Activated CD8-positive, alpha-beta memory T cell treated with anti-CD3 and anti-CD28 coated beads, Interleukin-2, amount 50 U/mL, for 48 hours (primary cell): Measurements from ENCODE around the gene CHRNA9.
"Not testable (repeated sequence)": the region's sequence is repeated elsewhere in the genome, so short reads cannot be mapped to it uniquely, and the experiment has no call there.

Source experiments
- DNase-seq: peaks from one replicate; pipeline ENCODE4 v3.0.0-alpha.2; 2020

The CHRNA9 gene

GRCh38 chr4:40349561-40350198, 14.5 kb downstream of the CHRNA9 start:
- DNase-seq: no peak

- no peak for DNase-seq
Observed at GRCh38 chr4:40350627-40351227, 15.6 kb downstream of the CHRNA9 start.

GRCh38 chr4:40354158-40354557, 19.0 kb downstream of the CHRNA9 start:
- no peak for DNase-seq

- no peak for DNase-seq
Observed at GRCh38 chr4:40355131-40355530, 20.0 kb downstream of the CHRNA9 start.

- no peak for DNase-seq
Observed at GRCh38 chr4:40357738-40358137, 22.6 kb downstream of the CHRNA9 start.

- no peak for DNase-seq
Observed at GRCh38 chr4:40361338-40361737, 26.2 kb downstream of the CHRNA9 start.

GRCh38 chr4:40363382-40363920, 28.3 kb downstream of the CHRNA9 start:
- peak; percentile 18 for DNase-seq

GRCh38 chr4:40363945-40364344, 28.8 kb downstream of the CHRNA9 start:
- DNase-seq: peak; percentile 38

GRCh38 chr4:40365766-40366165, 30.6 kb downstream of the CHRNA9 start:
- no peak for DNase-seq

- DNase-seq: no peak
Observed at GRCh38 chr4:40367451-40367850, 32.3 kb downstream of the CHRNA9 start.

- no peak for DNase-seq
Observed at GRCh38 chr4:40369437-40370274, 34.5 kb downstream of the CHRNA9 start.

- no peak for DNase-seq
Observed at GRCh38 chr4:40372651-40373050, 37.5 kb downstream of the CHRNA9 start.

GRCh38 chr4:40373636-40374035, 38.5 kb downstream of the CHRNA9 start:
- no peak for DNase-seq

- no peak for DNase-seq
Observed at GRCh38 chr4:40375095-40375494, 40.0 kb downstream of the CHRNA9 start.

GRCh38 chr4:40375620-40376019, 40.5 kb downstream of the CHRNA9 start:
- DNase-seq: no peak

- no peak for DNase-seq
Observed at GRCh38 chr4:40377512-40378365, 42.6 kb downstream of the CHRNA9 start.

GRCh38 chr4:40378619-40379018, 43.5 kb downstream of the CHRNA9 start:
- no peak for DNase-seq

- DNase-seq: no peak
Observed at GRCh38 chr4:40379248-40379647, 44.1 kb downstream of the CHRNA9 start.

GRCh38 chr4:40380647-40381046, 45.5 kb downstream of the CHRNA9 start:
- no peak for DNase-seq

- no peak for DNase-seq
Observed at GRCh38 chr4:40388239-40388638, 53.1 kb downstream of the CHRNA9 start.

- DNase-seq: no peak
Observed at GRCh38 chr4:40389986-40390385, 54.9 kb downstream of the CHRNA9 start.

GRCh38 chr4:40392241-40392640, 57.1 kb downstream of the CHRNA9 start:
- DNase-seq: not testable (repeated sequence)

GRCh38 chr4:40394236-40394635, 59.1 kb downstream of the CHRNA9 start:
- no peak for DNase-seq
